Tongue (tissue), 2 donors: ENCODE measurements around the gene KRT33B. TPM values are rescaled to one million over a fixed set of nuclear protein-coding genes. Genes with fewer than 3 reads are reported as not detected.

Experiments used
- DNase-seq: peaks from one replicate; pipeline ENCODE4 v3.0.0-alpha.2; 2015
- total RNA-seq: library from RNA; depleted of rRNA; stranded (reverse); fragments of >200 nt; gene quantifications from one replicate; pipeline ENCODE4 v1.2.3, GENCODE V29; 2014

KRT33B gene
- total RNA-seq, 1 donor from 2014 or later: 0.21 TPM

GRCh38 chr17:41324180-41325075, 45.2 kb downstream of the KRT33B start:
- DNase-seq: no peak

GRCh38 chr17:41322903-41323895, 46.4 kb downstream of the KRT33B start:
- no peak for DNase-seq

GRCh38 chr17:41322094-41322902, 47.3 kb downstream of the KRT33B start:
- DNase-seq: peak; percentile 56

- DNase-seq: no peak
Observed at GRCh38 chr17:41318231-41318630, 51.4 kb downstream of the KRT33B start.

- no peak for DNase-seq
Observed at GRCh38 chr17:41315814-41316445, 53.7 kb downstream of the KRT33B start.

GRCh38 chr17:41315204-41315794, 54.3 kb downstream of the KRT33B start, which contains the start of gene KRTAP17-1:
TSS of gene KRTAP17-1 (minus strand) at chr17:41315710. CDS start at chr17:41315650, 60 bp downstream.
- no peak for DNase-seq

Other genes starting within 250 kb of the KRT33B start
- gene KRTAP4-12, start 245.6 kb downstream of the KRT33B start, total RNA-seq: not detected
- not detected for gene KRTAP4-6, start 229.3 kb downstream of the KRT33B start, total RNA-seq
- not detected for gene KRTAP4-5, start 220.0 kb downstream of the KRT33B start, total RNA-seq
- not detected for gene KRTAP4-4, start 209.1 kb downstream of the KRT33B start, total RNA-seq
- not detected for gene KRTAP4-3, start 201.6 kb downstream of the KRT33B start, total RNA-seq
- gene KRTAP4-2, start 191.6 kb downstream of the KRT33B start, total RNA-seq: not detected
- gene KRTAP4-1, start 184.9 kb downstream of the KRT33B start, total RNA-seq: not detected
- gene KRTAP9-1, start 179.9 kb downstream of the KRT33B start, total RNA-seq: not detected
- not detected for gene KRTAP9-2, start 143.2 kb downstream of the KRT33B start, total RNA-seq
- not detected for gene KRTAP9-3, start 137.4 kb downstream of the KRT33B start, total RNA-seq
- gene KRTAP9-8, start 131.8 kb downstream of the KRT33B start, total RNA-seq: not detected
- not detected for gene KRTAP9-4, start 120.1 kb downstream of the KRT33B start, total RNA-seq
- gene KRTAP9-9, start 114.4 kb downstream of the KRT33B start, total RNA-seq: not detected
- not detected for gene KRTAP9-6, start 104.4 kb downstream of the KRT33B start, total RNA-seq
- gene KRTAP9-7, start 94.1 kb downstream of the KRT33B start, total RNA-seq: not detected
- not detected for gene KRTAP29-1, start 67.0 kb downstream of the KRT33B start, total RNA-seq
- gene KRTAP16-1, start 60.5 kb downstream of the KRT33B start, total RNA-seq: not detected
- 1.0 TPM for gene KRTAP17-1, start 54.1 kb downstream of the KRT33B start, total RNA-seq
- not detected for gene KRT33A, start 19.0 kb downstream of the KRT33B start, total RNA-seq
- gene KRT34, start 12.5 kb upstream of the KRT33B start, total RNA-seq: 0.51 TPM
- gene KRT31, start 27.8 kb upstream of the KRT33B start, total RNA-seq: 6.1 TPM
- not detected for gene KRT37, start 54.8 kb upstream of the KRT33B start, total RNA-seq
- not detected for gene KRT38, start 71.2 kb upstream of the KRT33B start, total RNA-seq
- not detected for gene KRT32, start 97.6 kb upstream of the KRT33B start, total RNA-seq
- gene KRT35, start 111.3 kb upstream of the KRT33B start, total RNA-seq: not detected
- gene KRT36, start 120.1 kb upstream of the KRT33B start, total RNA-seq: not detected
- 1,847 TPM for gene KRT13, start 135.8 kb upstream of the KRT33B start, total RNA-seq
- 633 TPM for gene KRT15, start 149.1 kb upstream of the KRT33B start, total RNA-seq
- gene KRT19, start 158.5 kb upstream of the KRT33B start, total RNA-seq: 248 TPM
- not detected for gene KRT9, start 202.2 kb upstream of the KRT33B start, total RNA-seq
- gene KRT14, start 217.1 kb upstream of the KRT33B start, total RNA-seq: 738 TPM
- gene KRT16, start 243.0 kb upstream of the KRT33B start, total RNA-seq: 52.3 TPM